Heart left ventricle (tissue), 16 donors: ENCODE measurements around the gene SPOCK2. TPM values are rescaled to one million over a fixed set of nuclear protein-coding genes. Genes with fewer than 3 reads are reported as not detected.

Experiments used
- ATAC-seq, 4 donors: fragments of 200-7000 bp; cut with Tn5 transposase; one replicate each; pipeline ENCODE4 v1.9.1; 2020 to 2022; ENCODE audit warnings: moderate library complexity in 4 of 4, mild to moderate bottlenecking in 3 of 4, moderate number of reproducible peaks in 1 of 4
- DNase-seq, 5 donors: peaks; one replicate each; pipeline ENCODE4 v3.0.0-alpha.2; 2020
- H3K27ac ChIP-seq, 12 donors: fragments of 200-600 bp; sonication (generic) in 4 of 12; one replicate each; pipeline versions ENCODE4 v1.5.0 to v1.8.0; 2016 to 2022; ENCODE audit warnings: mild to moderate bottlenecking in 2 of 12
- H3K27me3 ChIP-seq, 9 donors: fragments of 200-600 bp; sonication (generic) in 2 of 9; one replicate each; pipeline versions ENCODE4 v1.5.1 to v1.8.0; 2016 to 2022; ENCODE audit warnings: mild to moderate bottlenecking in 3 of 9
- H3K36me3 ChIP-seq, 9 donors: fragments of 200-600 bp; sonication (generic) in 2 of 9; one replicate each; pipeline versions ENCODE4 v1.5.0 to v1.8.0; 2018 to 2022; ENCODE audit warnings: mild to moderate bottlenecking in 2 of 9
- H3K4me1 ChIP-seq, 12 donors: fragments of 200-600 bp; sonication (generic) in 4 of 12; one replicate each; pipeline versions ENCODE4 v1.5.0 to v1.8.0; 2016 to 2022; ENCODE audit warnings: mild to moderate bottlenecking in 3 of 12
- H3K4me3 ChIP-seq, 12 donors: fragments of 200-600 bp; sonication (generic) in 4 of 12; one replicate each; pipeline versions ENCODE4 v1.5.0 to v1.8.0; 2017 to 2022; ENCODE audit warnings: mild to moderate bottlenecking in 9 of 12, moderate library complexity in 4 of 12
- H3K9me3 ChIP-seq, 12 donors: fragments of 200-600 bp; sonication (generic) in 4 of 12; one replicate each; pipeline versions ENCODE4 v1.5.0 to v1.8.0; 2016 to 2022; ENCODE audit warnings: mild to moderate bottlenecking in 1 of 12
- POLR2A ChIP-seq, 2 donors: fragments of 450-650 bp; IDR thresholded peaks; one replicate each; pipeline ENCODE4 v1.6.1; 2017; ENCODE audit warnings: antibody characterized with exemption in 2 of 2, mild to moderate bottlenecking in 2 of 2, moderate library complexity in 2 of 2
- WGBS, 4 donors: extraction: QIAGEN DNeasy Blood & Tissue Kit in 2 of 4; methylation state at CpG; one replicate each; pipeline versions ENCODE4 v1.1.5 to v1.1.7; 2013 to 2018; 5-methylcytosine and 5-hydroxymethylcytosine counted together
- intact Hi-C, 10 donors: fragments of 100-400 bp; cut with DNase I; formaldehyde crosslinking; loops; one replicate each; pipeline versions ENCODE4 v1.11.1 to v1.14.2; 2022
- polyA plus RNA-seq, 2 donors: library from polyadenylated mRNA; stranded (reverse); fragments of 200-250 nt; gene quantifications; one replicate each; pipeline ENCODE4 v1.2.3, GENCODE V29; 2013
- total RNA-seq, 9 donors: library from RNA; depleted of rRNA in 2 of 9; stranded (reverse); fragments of >200 nt in 2 of 9; fragmentation: NEBNext Ultra II Directional in 3 of 9; extraction: Animal tissue kit (Norgen Biotek cat#: 25700) in 3 of 9; gene quantifications; one replicate each; pipeline versions ENCODE4 v1.1.0 to v1.2.4, GENCODE V29; 2016 to 2023
- TF ChIP-seq, protein P1 (sequence below), 12 donors: fragments of 200-600 bp; sonication (generic) in 4 of 12; IDR thresholded peaks; one replicate each; pipeline versions ENCODE4 v1.5.0 to v1.8.0; 2018 to 2022; ENCODE audit warnings: antibody characterized with exemption in 12 of 12, mild to moderate bottlenecking in 5 of 12
- donor health status: ischemic (EF 13 %, LVEDD 7.1; RV severe dilation, severe dysfunction).
- donor health status: healthy with polysubstance abuse.
- donor health status: DM: no; HTN: yes; CAD: no.
- donor health status: DM: no; HTN: no; CAD: no.
- donor health status: ischemic (EF 25% LVEDD 6.9; RV normal size, moderate dysfunction).
- donor health status: ischemic (EF 25% LVEDD 5.7; RV mildly dilated, moderate dysfunction).
- donor health status: healthy.
- donor health status: DM: yes; HTN: yes; CAD: no.
- donor health status: ischemic (EF 35%, LVEDD 5.7; RV mildly dilated, moderate dysfunction).
- donor health status: nonischemic (EF 11% LVEDD 7.7; RV severe dilation, severe dysfunction).
- donor health status: DM: yes; HTN: yes; CAD: no.
- donor health status: PGD.
- donor health status: ischemic (EF 29% LVEDD 5.4; RV normal size, mild dysfunction).
- donor health status: nonischemic (EF 23%, LVEDD 6.1; RV moderate dilation, normal function).

SPOCK2 gene
- total and polyA plus RNA-seq, 11 donors = 4.4 to 16.6 (median 8.0) TPM

DNA sequence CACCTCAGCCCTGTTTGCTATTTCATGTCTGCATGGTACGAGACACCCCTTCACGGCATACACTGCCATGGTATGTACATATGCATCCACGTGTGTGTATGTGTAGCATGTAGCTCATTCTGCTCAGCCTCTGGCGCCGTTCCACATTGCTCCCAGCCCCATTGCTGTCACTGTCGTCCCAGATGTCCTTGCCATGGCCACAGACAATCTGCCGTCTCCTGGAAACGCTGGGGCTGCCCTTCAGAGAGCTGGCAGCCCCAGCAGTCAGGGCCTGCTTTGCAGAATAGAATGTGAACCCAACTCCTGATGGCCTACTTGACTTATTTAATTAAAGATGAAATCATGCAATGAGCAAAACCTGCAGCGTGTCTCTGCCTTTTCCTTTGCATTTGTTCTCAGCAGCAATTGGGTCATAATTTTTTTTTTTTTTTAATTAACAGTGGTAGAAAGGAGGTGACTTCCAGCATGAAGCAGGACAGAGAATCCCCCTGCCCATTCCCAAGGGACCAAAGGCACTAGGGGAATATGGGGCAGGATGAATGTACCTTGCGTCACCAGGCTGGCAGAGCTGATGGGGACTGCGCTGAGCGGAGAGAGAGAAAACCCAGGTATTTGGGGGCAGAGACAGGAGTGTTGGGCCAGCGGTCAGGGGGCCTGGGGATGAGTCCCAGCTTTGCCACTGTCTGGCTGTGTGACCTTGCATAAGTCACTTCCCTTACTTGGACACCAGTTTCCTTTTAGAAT lies 75.0 kb downstream of the SPOCK2 start:
- peak; percentile 62 to 86 (median 79) for DNase-seq
- no peak overlapping the region for H3K4me3 ChIP-seq
- H3K27ac ChIP-seq = peak overlapping the region in 11 of 12 donors; percentile 5 to 93 (median 76)
- intact Hi-C loops = loop anchor here in 4 of 10 donors (2.0 to 5.0 kb wide), 4 partner anchors 17 to 46 kb away; no protein-coding TSS in a partner anchor
- 59 to 75% (median 69%) methylated on average over 13 of the region's 13 CpGs for WGBS, 4 donors
- peaks cover 7 to 95% (median 67%) of the 10 kb centered on the region in 12 donors for H3K4me1 ChIP-seq
- TF ChIP-seq, protein P1, sequence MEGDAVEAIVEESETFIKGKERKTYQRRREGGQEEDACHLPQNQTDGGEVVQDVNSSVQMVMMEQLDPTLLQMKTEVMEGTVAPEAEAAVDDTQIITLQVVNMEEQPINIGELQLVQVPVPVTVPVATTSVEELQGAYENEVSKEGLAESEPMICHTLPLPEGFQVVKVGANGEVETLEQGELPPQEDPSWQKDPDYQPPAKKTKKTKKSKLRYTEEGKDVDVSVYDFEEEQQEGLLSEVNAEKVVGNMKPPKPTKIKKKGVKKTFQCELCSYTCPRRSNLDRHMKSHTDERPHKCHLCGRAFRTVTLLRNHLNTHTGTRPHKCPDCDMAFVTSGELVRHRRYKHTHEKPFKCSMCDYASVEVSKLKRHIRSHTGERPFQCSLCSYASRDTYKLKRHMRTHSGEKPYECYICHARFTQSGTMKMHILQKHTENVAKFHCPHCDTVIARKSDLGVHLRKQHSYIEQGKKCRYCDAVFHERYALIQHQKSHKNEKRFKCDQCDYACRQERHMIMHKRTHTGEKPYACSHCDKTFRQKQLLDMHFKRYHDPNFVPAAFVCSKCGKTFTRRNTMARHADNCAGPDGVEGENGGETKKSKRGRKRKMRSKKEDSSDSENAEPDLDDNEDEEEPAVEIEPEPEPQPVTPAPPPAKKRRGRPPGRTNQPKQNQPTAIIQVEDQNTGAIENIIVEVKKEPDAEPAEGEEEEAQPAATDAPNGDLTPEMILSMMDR (IDR thresholded peaks at IDR 0.05) = no peak
- TF ChIP-seq POLR2A (IDR thresholded peaks at IDR 0.05) = no peak
- H3K9me3 ChIP-seq = no peaks in the 10 kb centered on the region
- H3K27me3 ChIP-seq = no peaks in the 10 kb centered on the region
- ATAC-seq = peak; percentile 54 to 60 (median 58)
- H3K36me3 ChIP-seq = peaks cover 0 to 10% (median 2%) of the 10 kb centered on the region in 9 donors

DNA sequence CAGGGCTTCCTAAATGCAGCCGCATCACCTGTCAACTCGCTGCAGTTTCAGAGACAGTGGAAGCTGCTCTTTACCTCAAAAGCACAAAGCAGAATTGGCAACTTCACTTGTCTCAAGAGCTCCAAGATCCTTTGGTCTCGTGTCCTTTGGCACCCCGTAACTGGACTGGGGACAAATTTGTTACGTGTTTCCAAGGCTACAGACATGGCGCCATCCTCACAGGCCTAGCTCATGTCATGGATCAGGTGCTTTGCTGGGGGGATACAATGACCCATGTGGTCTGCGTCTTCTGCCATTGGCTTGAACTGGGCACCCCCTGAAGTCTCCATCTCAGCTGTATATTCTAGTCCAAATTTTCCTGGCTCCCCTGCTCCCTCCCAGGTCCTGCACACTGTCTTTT lies 75.6 kb downstream of the SPOCK2 start:
- Histone ChIP-seq H3K9me3 (no peaks in the 10 kb centered on the region), H3K36me3 (peaks cover 2 to 16% (median 8%) of the 10 kb centered on the region in 9 donors), H3K27ac (peak overlapping the region in 10 of 12 donors; percentile 23 to 93 (median 77)), H3K27me3 (no peaks in the 10 kb centered on the region), H3K4me1 (peaks cover 7 to 92% (median 70%) of the 10 kb centered on the region in 12 donors), H3K4me3 (no peak overlapping the region)
- no peak for DNase-seq
- TF ChIP-seq, protein P1 (IDR thresholded peaks at IDR 0.05) = no peak
- no peak for TF ChIP-seq POLR2A (IDR thresholded peaks at IDR 0.05)
- ATAC-seq = no peak
- intact Hi-C loops = loop anchor here in 4 of 10 donors (2.0 to 5.0 kb wide), 4 partner anchors 18 to 45 kb away; no protein-coding TSS in a partner anchor
- WGBS, 4 donors = 73 to 84% (median 77%) methylated on average over 5 to 7 of the region's 7 CpGs

DNA sequence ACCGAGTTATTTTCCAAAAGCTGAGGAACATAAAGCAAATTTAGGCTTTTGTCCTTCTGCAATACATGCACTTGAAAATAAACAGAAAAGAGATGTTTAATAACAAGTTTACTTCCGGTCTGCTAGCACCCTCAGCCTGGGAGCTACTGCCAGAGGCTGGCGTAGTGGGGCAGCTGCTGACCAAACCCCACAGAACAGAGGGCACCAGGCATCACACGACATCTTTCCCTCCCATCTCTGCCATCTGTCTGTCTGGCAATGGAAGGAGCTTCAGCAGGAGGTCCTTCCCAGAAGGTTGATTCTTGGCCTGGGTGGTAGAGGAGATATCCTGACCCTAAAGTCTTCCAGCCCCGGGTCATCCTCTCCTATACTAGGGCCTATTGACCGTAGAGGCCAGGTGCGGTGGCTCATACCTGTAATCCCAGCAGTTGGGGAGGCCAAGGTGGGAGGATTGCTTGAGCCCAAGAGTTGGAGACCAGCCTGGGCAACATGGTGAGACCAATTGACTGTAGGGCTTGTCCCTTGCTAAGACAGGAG lies 76.3 kb downstream of the SPOCK2 start:
- 91 to 96% (median 95%) methylated on average over 5 to 7 of the region's 7 CpGs for WGBS, 4 donors
- H3K4me3 ChIP-seq = no peak overlapping the region
- ATAC-seq (no peak), DNase-seq (no peak)
- no peaks in the 10 kb centered on the region for H3K27me3 ChIP-seq
- peaks cover 6 to 23% (median 16%) of the 10 kb centered on the region in 9 donors for H3K36me3 ChIP-seq
- H3K9me3 ChIP-seq = no peaks in the 10 kb centered on the region
- peaks cover 7 to 89% (median 65%) of the 10 kb centered on the region in 12 donors for H3K4me1 ChIP-seq
- TF ChIP-seq, protein P1 (IDR thresholded peaks at IDR 0.05) = no peak
- TF ChIP-seq POLR2A (IDR thresholded peaks at IDR 0.05) = no peak
- intact Hi-C loops = loop anchor here in 4 of 10 donors (2.0 to 5.0 kb wide), 4 partner anchors 19 to 45 kb away; no protein-coding TSS in a partner anchor
- H3K27ac ChIP-seq = peak overlapping the region in 5 of 12 donors; percentile 63 to 93 (median 85)

DNA sequence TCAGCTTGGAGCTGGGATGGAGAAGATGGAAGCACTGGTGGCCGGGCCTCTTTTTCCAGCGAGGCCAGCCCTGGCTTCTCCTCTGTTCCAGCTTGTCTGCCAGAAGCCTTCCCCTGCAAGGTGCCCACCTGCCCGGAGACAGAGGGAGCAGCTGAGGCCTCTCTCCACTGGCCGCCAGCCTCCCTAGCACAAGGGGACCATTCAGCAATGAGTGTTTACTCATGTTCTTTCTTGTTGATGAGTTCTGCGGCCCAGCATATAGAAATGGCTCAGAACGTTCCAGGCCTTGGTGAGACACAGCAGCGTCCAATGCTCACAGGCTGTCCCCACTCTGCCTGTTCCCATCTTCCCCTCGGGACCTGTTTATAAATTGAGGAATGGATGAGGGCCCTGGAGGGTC lies 76.9 kb downstream of the SPOCK2 start:
- Histone ChIP-seq H3K27ac (peak overlapping the region in 5 of 12 donors; percentile 35 to 93 (median 85)), H3K9me3 (no peaks in the 10 kb centered on the region), H3K27me3 (no peaks in the 10 kb centered on the region), H3K4me1 (peaks cover 7 to 89% (median 64%) of the 10 kb centered on the region in 12 donors), H3K36me3 (peaks cover 6 to 29% (median 20%) of the 10 kb centered on the region in 9 donors), H3K4me3 (no peak overlapping the region)
- TF ChIP-seq, protein P1 (IDR thresholded peaks at IDR 0.05) = no peak
- TF ChIP-seq POLR2A (IDR thresholded peaks at IDR 0.05) = no peak
- DNase-seq = no peak
- no peak for ATAC-seq
- intact Hi-C loops = loop anchor here in 2 of 10 donors (5.0 kb wide), 2 partner anchors 34 to 44 kb away; no protein-coding TSS in a partner anchor
- 93 to 96% (median 94%) methylated on average over 8 of the region's 8 CpGs for WGBS, 4 donors
